HepG2 (cell line): ENCODE results near the gene MRFAP1. TPM values are rescaled to one million over a fixed set of nuclear protein-coding genes. Genes with fewer than 3 reads are reported as not detected.

ENCODE experiments used
- AGO1 ChIP-seq: fragments of 200-400 bp; formaldehyde crosslinking; IDR thresholded peaks from 2 replicates; pipeline ENCODE4 v1.6.1; 2017; ENCODE audit warnings: mild to moderate bottlenecking, low read depth, low read length, moderate library complexity; ENCODE audit not compliant: poor library complexity, severe bottlenecking
- CCDC6 ChIP-seq: sonication (generic); formaldehyde crosslinking; IDR thresholded peaks from 2 replicates; pipeline ENCODE4 v1.8.1; 2022; ENCODE audit warnings: mild to moderate bottlenecking, missing genetic modification reagents, moderate library complexity
- DMAP1 ChIP-seq: IDR thresholded peaks from 2 replicates; pipeline ENCODE4 v1.6.1; 2016
- ELF1 ChIP-seq: sonication (generic); formaldehyde crosslinking; IDR thresholded peaks from 2 replicates; pipeline ENCODE4 v1.4.0; 2020; ENCODE audit warnings: missing genetic modification reagents
- HMG20A ChIP-seq: IDR thresholded peaks from 2 replicates; pipeline ENCODE4 v1.6.1; 2016; ENCODE audit warnings: borderline replicate concordance
- KDM4B ChIP-seq: sonication (generic); formaldehyde crosslinking; IDR thresholded peaks from 2 replicates; pipeline ENCODE4 v1.4.0; 2020; ENCODE audit warnings: missing genetic modification reagents
- MEF2D ChIP-seq: sonication (generic); formaldehyde crosslinking; IDR thresholded peaks from 2 replicates; pipeline ENCODE4 v1.5.1; 2020; ENCODE audit warnings: mild to moderate bottlenecking, missing genetic modification reagents
- NRL ChIP-seq: sonication (generic); formaldehyde crosslinking; IDR thresholded peaks from 2 replicates; pipeline ENCODE4 v1.5.0; 2020; ENCODE audit warnings: missing genetic modification reagents, mild to moderate bottlenecking, moderate library complexity, borderline replicate concordance
- POLR2A ChIP-seq, 2 experiments: IDR thresholded peaks; 2 replicates each; pipeline ENCODE4 v1.6.1; 2011; ENCODE audit warnings: low read depth in 2 of 2, low read length in 2 of 2, mild to moderate bottlenecking in 1 of 2, moderate library complexity in 1 of 2; ENCODE audit not compliant: insufficient read depth in 1 of 2
- RBFOX2 ChIP-seq: fragments of 200-400 bp; formaldehyde crosslinking; IDR thresholded peaks from 2 replicates; pipeline ENCODE4 v1.6.1; 2017; ENCODE audit warnings: low read depth, mild to moderate bottlenecking, low read length
- SAP130 ChIP-seq: IDR thresholded peaks from 2 replicates; pipeline ENCODE4 v1.6.1; 2016; ENCODE audit warnings: low read depth
- TGIF2 ChIP-seq: IDR thresholded peaks from 2 replicates; pipeline ENCODE4 v1.6.1; 2016; ENCODE audit warnings: control low read depth, missing compliant biosample characterization
- ZFX ChIP-seq: sonication (generic); formaldehyde crosslinking; IDR thresholded peaks from 2 replicates; pipeline ENCODE4 v1.4.0; 2020; ENCODE audit warnings: mild to moderate bottlenecking, low read depth, missing genetic modification reagents, moderate library complexity
- ZMYM3 ChIP-seq: sonication (generic); formaldehyde crosslinking; IDR thresholded peaks from 2 replicates; pipeline ENCODE4 v1.5.1; 2020; ENCODE audit warnings: mild to moderate bottlenecking, missing genetic modification reagents
- ZNF235 ChIP-seq: sonication (generic); formaldehyde crosslinking; IDR thresholded peaks from 2 replicates; pipeline ENCODE4 v1.8.1; 2023; ENCODE audit warnings: mild to moderate bottlenecking, missing genetic modification reagents, borderline replicate concordance
- ZNF331 ChIP-seq: sonication (generic); formaldehyde crosslinking; IDR thresholded peaks from 2 replicates; pipeline ENCODE4 v1.4.0; 2020; ENCODE audit warnings: missing genetic modification reagents
- ZNF354B ChIP-seq: sonication (generic); formaldehyde crosslinking; IDR thresholded peaks from 2 replicates; pipeline ENCODE4 v1.8.0; 2022; ENCODE audit warnings: mild to moderate bottlenecking, missing genetic modification reagents
- ZNF761 ChIP-seq: sonication (generic); formaldehyde crosslinking; conservative IDR thresholded peaks from 2 replicates; pipeline ENCODE4 v1.4.0; 2020; ENCODE audit warnings: mild to moderate bottlenecking, missing genetic modification reagents
- ZNF816 ChIP-seq: sonication (generic); formaldehyde crosslinking; IDR thresholded peaks from 2 replicates; pipeline ENCODE4 v1.8.0; 2022; ENCODE audit warnings: missing genetic modification reagents, mild to moderate bottlenecking, borderline replicate concordance
- ZSCAN25 ChIP-seq: sonication (generic); formaldehyde crosslinking; IDR thresholded peaks from 2 replicates; pipeline ENCODE4 v1.8.0; 2022; ENCODE audit warnings: mild to moderate bottlenecking, missing genetic modification reagents
- polyA plus RNA-seq, 8 experiments: library from polyadenylated mRNA; depleted of rRNA in 3 of 8; stranded (reverse) in 7 of 8; unstranded in 1 of 8; fragments of >200 nt; fragmentation: Illumina TruSeq in 4 of 8; extraction: Trizol in 4 of 8; gene quantifications; 2 replicates each; pipeline versions ENCODE4 v1.2.1 to v1.2.3, GENCODE V29; 2011 to 2016; ENCODE audit warnings: low read depth in 4 of 8, missing spikeins in 1 of 8, mixed read lengths in 1 of 8; ENCODE audit not compliant: insufficient read depth in 1 of 8
- total RNA-seq, 5 experiments: library from RNA; depleted of rRNA; stranded (reverse); fragments of >200 nt; fragmentation: Illumina TruSeq; extraction: Trizol; gene quantifications; 2 replicates each; pipeline ENCODE4 v1.2.3, GENCODE V29; 2016; ENCODE audit warnings: low read depth in 1 of 5
- TF ChIP-seq, protein P1 (sequence below): sonication (generic); formaldehyde crosslinking; IDR thresholded peaks from 2 replicates; pipeline ENCODE4 v1.4.0; 2020; ENCODE audit warnings: missing genetic modification reagents, borderline replicate concordance
- TF ChIP-seq, protein P2 (sequence below): sonication (generic); formaldehyde crosslinking; IDR thresholded peaks from 2 replicates; pipeline ENCODE4 v1.8.0; 2022; ENCODE audit warnings: missing genetic modification reagents, low read depth, mild to moderate bottlenecking, borderline replicate concordance

The MRFAP1 gene
- total and polyA plus RNA-seq, 2 of the 13 experiments (the other 11 are each of a cell fraction or from before 2014, with no cell fraction given), result 112 to 158 TPM

DNA sequence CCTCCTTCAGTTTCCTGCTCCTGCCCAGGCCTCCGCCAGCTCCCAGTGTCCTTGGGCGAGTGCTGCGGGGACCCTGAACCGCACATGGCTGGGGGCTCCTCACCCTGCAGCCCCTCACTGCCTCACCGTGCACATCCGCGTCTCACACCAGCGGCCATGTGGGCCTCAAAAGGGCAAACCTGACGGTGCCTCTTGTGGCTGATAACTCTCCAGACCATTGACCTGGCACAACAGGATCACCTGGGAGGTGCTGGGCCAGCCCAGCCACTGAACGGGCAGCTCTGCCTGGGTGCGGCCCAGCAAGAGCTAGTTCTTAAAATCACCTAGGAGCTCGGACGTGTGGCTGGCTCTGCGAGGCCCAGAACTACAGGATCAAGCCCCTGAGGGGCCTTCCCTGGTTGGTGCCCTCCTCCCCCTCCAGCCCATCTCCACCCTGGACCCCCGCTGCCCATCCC is 49.0 kb downstream of the MRFAP1 start (continued):
- TF ChIP-seq NRL, result peak; percentile 64; the same call in 1 of the 2 replicates
- peak; percentile 60; the same call in 1 of the 2 replicates for TF ChIP-seq DMAP1 (CRISPR knock-in tag)
- TF ChIP-seq ELF1 (CRISPR knock-in tag), result 0 out of 2 replicates have a peak, but pooled peaks have one; percentile 14
- peak; percentile 15; the same call in 1 of the 2 replicates for TF ChIP-seq TGIF2 (CRISPR knock-in tag)
- TF ChIP-seq ZNF761 (CRISPR knock-in tag), result 0 out of 2 replicates have a peak, but pooled peaks have one; percentile 28
- no peak for TF ChIP-seq SAP130 (CRISPR knock-in tag)
- 0 out of 2 replicates have a peak, but pooled peaks have one; percentile 50 for TF ChIP-seq ZNF354B (CRISPR knock-in tag)
- TF ChIP-seq ZFX (CRISPR knock-in tag), result 0 out of 2 replicates have a peak, but pooled peaks have one; percentile 38
- TF ChIP-seq RBFOX2, result peak; percentile 74
- TF ChIP-seq ZNF235 (CRISPR knock-in tag), result 0 out of 2 replicates have a peak, but pooled peaks have one; percentile 20
- TF ChIP-seq ZMYM3 (CRISPR knock-in tag), result no peak
- peak; percentile 42 for TF ChIP-seq AGO1
- TF ChIP-seq HMG20A (CRISPR knock-in tag), result no peak
- TF ChIP-seq ZNF331 (CRISPR knock-in tag), result no peak
- TF ChIP-seq, protein P1, sequence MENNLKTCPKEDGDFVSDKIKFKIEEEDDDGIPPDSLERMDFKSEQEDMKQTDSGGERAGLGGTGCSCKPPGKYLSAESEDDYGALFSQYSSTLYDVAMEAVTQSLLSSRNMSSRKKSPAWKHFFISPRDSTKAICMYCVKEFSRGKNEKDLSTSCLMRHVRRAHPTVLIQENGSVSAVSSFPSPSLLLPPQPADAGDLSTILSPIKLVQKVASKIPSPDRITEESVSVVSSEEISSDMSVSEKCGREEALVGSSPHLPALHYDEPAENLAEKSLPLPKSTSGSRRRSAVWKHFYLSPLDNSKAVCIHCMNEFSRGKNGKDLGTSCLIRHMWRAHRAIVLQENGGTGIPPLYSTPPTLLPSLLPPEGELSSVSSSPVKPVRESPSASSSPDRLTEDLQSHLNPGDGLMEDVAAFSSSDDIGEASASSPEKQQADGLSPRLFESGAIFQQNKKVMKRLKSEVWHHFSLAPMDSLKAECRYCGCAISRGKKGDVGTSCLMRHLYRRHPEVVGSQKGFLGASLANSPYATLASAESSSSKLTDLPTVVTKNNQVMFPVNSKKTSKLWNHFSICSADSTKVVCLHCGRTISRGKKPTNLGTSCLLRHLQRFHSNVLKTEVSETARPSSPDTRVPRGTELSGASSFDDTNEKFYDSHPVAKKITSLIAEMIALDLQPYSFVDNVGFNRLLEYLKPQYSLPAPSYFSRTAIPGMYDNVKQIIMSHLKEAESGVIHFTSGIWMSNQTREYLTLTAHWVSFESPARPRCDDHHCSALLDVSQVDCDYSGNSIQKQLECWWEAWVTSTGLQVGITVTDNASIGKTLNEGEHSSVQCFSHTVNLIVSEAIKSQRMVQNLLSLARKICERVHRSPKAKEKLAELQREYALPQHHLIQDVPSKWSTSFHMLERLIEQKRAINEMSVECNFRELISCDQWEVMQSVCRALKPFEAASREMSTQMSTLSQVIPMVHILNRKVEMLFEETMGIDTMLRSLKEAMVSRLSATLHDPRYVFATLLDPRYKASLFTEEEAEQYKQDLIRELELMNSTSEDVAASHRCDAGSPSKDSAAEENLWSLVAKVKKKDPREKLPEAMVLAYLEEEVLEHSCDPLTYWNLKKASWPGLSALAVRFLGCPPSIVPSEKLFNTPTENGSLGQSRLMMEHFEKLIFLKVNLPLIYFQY (CRISPR knock-in tag), result peak; percentile 23; the same call in 1 of the 2 replicates
- peak; percentile 1; the same call in 1 of the 2 replicates for TF ChIP-seq ZSCAN25
- no peak for TF ChIP-seq ZNF816 (CRISPR knock-in tag)
- TF ChIP-seq CCDC6, result 0 out of 2 replicates have a peak, but pooled peaks have one; percentile 18
- TF ChIP-seq KDM4B, result 0 out of 2 replicates have a peak, but pooled peaks have one; percentile 6
- TF ChIP-seq, protein P2, sequence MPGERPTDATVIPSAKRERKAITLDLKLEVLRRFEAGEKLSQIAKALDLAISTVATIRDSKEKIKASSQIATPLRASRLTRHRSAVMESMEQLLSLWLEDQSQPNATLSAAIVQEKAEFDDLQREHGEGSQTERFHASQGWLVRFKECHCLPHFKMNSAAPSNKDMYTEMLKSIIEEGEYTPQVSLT (CRISPR knock-in tag), result no peak
- TF ChIP-seq POLR2A (IDR thresholded peaks at IDR 0.05; ENCODE audit: insufficient read depth in 1 of 2, low read depth in 2 of 2, low read length in 2 of 2), result peak in 1 of 2 experiments; percentile 57; a peak in 2 of 4 replicates
- TF ChIP-seq MEF2D (CRISPR knock-in tag), result 0 out of 2 replicates have a peak, but pooled peaks have one; percentile 7
